BJ (cell line): ENCODE data around the gene HEMK1. TPM values are rescaled to one million over a fixed set of nuclear protein-coding genes. Genes with fewer than 3 reads are reported as not detected.

ENCODE experiments used
- CTCF ChIA-PET: fragments of 350-600 bp; formaldehyde crosslinking; extraction: SDS; loops from one replicate; lab custom pipeline; 2021; ENCODE audit warnings: antibody characterized with exemption, inconsistent platforms; lab: Yijun Ruan, JAX
- POLR2A ChIA-PET: fragments of 300-600 bp; sonication (Branson Sonifier 250); formaldehyde crosslinking; extraction: SDS; loops from one replicate; lab custom pipeline; 2021; ENCODE audit warnings: antibody characterized with exemption; lab: Charles Lee
- DNase-seq: peaks from one replicate; pipeline ENCODE4 v3.0.0-alpha.2; 2011; ENCODE audit warnings: low read depth
- H3K27me3 ChIP-seq: 2 replicates; pipeline ENCODE4 v1.6.0; 2011; ENCODE audit warnings: low read length; ENCODE audit not compliant: control insufficient read depth, insufficient read depth
- H3K36me3 ChIP-seq: 2 replicates; pipeline ENCODE4 v1.5.1; 2011; ENCODE audit warnings: low read length; ENCODE audit not compliant: control insufficient read depth, insufficient read depth
- H3K4me3 ChIP-seq: 2 replicates; pipeline ENCODE4 v1.5.1; 2011; ENCODE audit warnings: low read depth, mild to moderate bottlenecking, control low read depth, low read length
- CTCF ChIP-seq: IDR thresholded peaks from 2 replicates; pipeline ENCODE4 v1.5.1; 2011; ENCODE audit warnings: low read depth, mild to moderate bottlenecking, control low read depth, inconsistent platforms, low read length, moderate library complexity; ENCODE audit not compliant: insufficient read depth
- polyA plus RNA-seq: library from polyadenylated mRNA; depleted of rRNA; stranded (reverse); fragments of >200 nt; gene quantifications from 2 replicates; pipeline ENCODE4 v1.2.3, GENCODE V29; 2011

HEMK1 gene
- polyA plus RNA-seq, 1 experiment = 21.3 TPM

- Histone ChIP-seq H3K27me3 (no peaks in the 10 kb centered on the region), H3K4me3 (no peak overlapping the region), H3K36me3 (peaks cover 12% of the 10 kb centered on the region)
- peak; percentile 93 for TF ChIP-seq CTCF
- CTCF ChIA-PET = interaction anchor here (0.6 to 14.6 kb wide), 16 partner anchors 9 to 1091 kb away, joined by 3 to 479 read pairs (median 5); partner anchors contain the start of genes CISH and MAPKAPK3
- POLR2A ChIA-PET = no interaction called here
- no peak for DNase-seq
Observed at GRCh38 chr3:50572158-50572557, 2.8 kb downstream of the HEMK1 start.

GRCh38 chr3:50572801-50573371 is 3.6 kb downstream of the HEMK1 start:
- H3K27me3 ChIP-seq = no peaks in the 10 kb centered on the region
- no peak for TF ChIP-seq CTCF
- H3K36me3 ChIP-seq = peaks cover 16% of the 10 kb centered on the region
- CTCF ChIA-PET = interaction anchor here (0.6 to 14.6 kb wide), 16 partner anchors 8 to 1091 kb away, joined by 3 to 479 read pairs (median 5); partner anchors contain the start of genes CISH and MAPKAPK3
- no peak overlapping the region for H3K4me3 ChIP-seq
- POLR2A ChIA-PET = no interaction called here
- no peak for DNase-seq

- Histone ChIP-seq H3K36me3 (peaks cover 18% of the 10 kb centered on the region), H3K27me3 (no peaks in the 10 kb centered on the region), H3K4me3 (no peak overlapping the region)
- DNase-seq = no peak
- CTCF ChIA-PET = interaction anchor here (1.2 to 14.6 kb wide), 5 partner anchors 13 to 76 kb away, joined by 3 to 479 read pairs (median 6); partner anchors contain the start of genes CISH and MAPKAPK3
- POLR2A ChIA-PET = no interaction called here
- no peak for TF ChIP-seq CTCF
Observed at GRCh38 chr3:50573566-50574443, 4.5 kb downstream of the HEMK1 start.

GRCh38 chr3:50574444-50574831 is 5.1 kb downstream of the HEMK1 start:
- ChIA-PET CTCF (interaction anchor here (1.2 to 14.6 kb wide), 2 partner anchors 17 to 36 kb away, joined by 3 to 479 read pairs; partner anchors contain the start of genes CISH and MAPKAPK3), POLR2A (no interaction called here)
- TF ChIP-seq CTCF = no peak
- Histone ChIP-seq H3K27me3 (no peaks in the 10 kb centered on the region), H3K4me3 (no peak overlapping the region), H3K36me3 (peaks cover 18% of the 10 kb centered on the region)
- no peak for DNase-seq

GRCh38 chr3:50575372-50575771 is 6.0 kb downstream of the HEMK1 start:
- Histone ChIP-seq H3K4me3 (no peak overlapping the region), H3K36me3 (peaks cover 18% of the 10 kb centered on the region), H3K27me3 (no peaks in the 10 kb centered on the region)
- CTCF ChIA-PET = interaction anchor here (1.2 to 14.6 kb wide), 2 partner anchors 16 to 35 kb away, joined by 3 to 479 read pairs; partner anchors contain the start of genes CISH and MAPKAPK3
- DNase-seq = no peak
- POLR2A ChIA-PET = no interaction called here
- no peak for TF ChIP-seq CTCF
